Right lobe of liver (tissue), 4 donors: ENCODE measurements around the gene ZNF768.

ENCODE experiments used
- POLR2A ChIP-seq: fragments of 450-650 bp; IDR thresholded peaks from one replicate; pipeline ENCODE4 v1.6.1; 2017; ENCODE audit warnings: antibody characterized with exemption, mild to moderate bottlenecking
- TF ChIP-seq, protein P1 (sequence below), 4 donors: fragments of 200-600 bp in 3 of 4; fragments of 450-650 bp in 1 of 4; IDR thresholded peaks; one replicate each; pipeline versions ENCODE4 v1.5.1 to v1.8.0; 2016 to 2022; ENCODE audit warnings: antibody characterized with exemption in 4 of 4, mild to moderate bottlenecking in 2 of 4
- donor health status: DM: no; HTN: no; CAD: no.
- donor health status: DM: no; HTN: no; CAD: no.
- donor health status: DM: no; HTN: yes; CAD: no.

DNA sequence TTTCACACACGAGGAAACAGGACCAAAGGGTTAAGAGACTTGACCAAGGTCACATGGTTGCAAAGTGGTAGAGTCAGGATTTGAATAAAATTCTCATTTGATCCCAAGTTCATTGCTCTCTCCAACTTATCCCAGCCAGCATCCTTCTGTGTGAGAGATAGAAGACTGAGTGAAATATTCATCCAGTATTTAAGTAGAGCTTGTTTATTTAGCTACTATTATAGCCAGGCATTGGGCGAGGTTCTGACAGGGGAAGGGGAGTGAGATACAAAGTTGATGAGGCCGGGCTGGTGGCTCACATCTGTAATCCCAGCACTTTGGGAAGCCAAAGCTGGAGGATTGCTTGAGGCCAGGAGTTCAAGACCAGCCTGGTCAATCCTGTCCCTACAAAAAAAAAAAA is 49.4 kb downstream of the ZNF768 start:
- TF ChIP-seq, protein P1, sequence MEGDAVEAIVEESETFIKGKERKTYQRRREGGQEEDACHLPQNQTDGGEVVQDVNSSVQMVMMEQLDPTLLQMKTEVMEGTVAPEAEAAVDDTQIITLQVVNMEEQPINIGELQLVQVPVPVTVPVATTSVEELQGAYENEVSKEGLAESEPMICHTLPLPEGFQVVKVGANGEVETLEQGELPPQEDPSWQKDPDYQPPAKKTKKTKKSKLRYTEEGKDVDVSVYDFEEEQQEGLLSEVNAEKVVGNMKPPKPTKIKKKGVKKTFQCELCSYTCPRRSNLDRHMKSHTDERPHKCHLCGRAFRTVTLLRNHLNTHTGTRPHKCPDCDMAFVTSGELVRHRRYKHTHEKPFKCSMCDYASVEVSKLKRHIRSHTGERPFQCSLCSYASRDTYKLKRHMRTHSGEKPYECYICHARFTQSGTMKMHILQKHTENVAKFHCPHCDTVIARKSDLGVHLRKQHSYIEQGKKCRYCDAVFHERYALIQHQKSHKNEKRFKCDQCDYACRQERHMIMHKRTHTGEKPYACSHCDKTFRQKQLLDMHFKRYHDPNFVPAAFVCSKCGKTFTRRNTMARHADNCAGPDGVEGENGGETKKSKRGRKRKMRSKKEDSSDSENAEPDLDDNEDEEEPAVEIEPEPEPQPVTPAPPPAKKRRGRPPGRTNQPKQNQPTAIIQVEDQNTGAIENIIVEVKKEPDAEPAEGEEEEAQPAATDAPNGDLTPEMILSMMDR (IDR thresholded peaks at IDR 0.05) = no peak
- TF ChIP-seq POLR2A = no peak
